ENCODE measurements around the gene SLC16A7.
A peak's percentile ranks its signal among the peaks of the same experiment; 100 is the strongest.

Gene SLC16A7

GRCh38 chr12:59828521-59828920, 232.7 kb downstream of the SLC16A7 start:
- H3K36me3 ChIP-seq (ENCODE audit: insufficient read depth, insufficient read length, low read length), result no peaks in the 10 kb centered on the region
- H3K4me3 ChIP-seq (ENCODE audit: insufficient read length, low read depth), result no peak overlapping the region
- no peak for TF ChIP-seq SUZ12 (IDR thresholded peaks at IDR 0.05; ENCODE audit: extremely low read depth, insufficient read depth, insufficient read length)
- no peak for TF ChIP-seq YY1 (IDR thresholded peaks at IDR 0.05; ENCODE audit: insufficient read depth, insufficient read length)
- TF ChIP-seq ZNF274 (IDR thresholded peaks at IDR 0.05; ENCODE audit: low read depth, low read length), result no peak
- no peaks in the 10 kb centered on the region for H3K4me1 ChIP-seq (ENCODE audit: insufficient read depth, insufficient read length)
- H3K9ac ChIP-seq (ENCODE audit: insufficient read length, low read depth), result no peak overlapping the region
- no peak for DNase-seq (ENCODE audit: low read depth, low spot score)
- no peaks in the 10 kb centered on the region for H3K9me3 ChIP-seq (ENCODE audit: insufficient read depth, low read length)
- no peaks in the 10 kb centered on the region for H3K27me3 ChIP-seq (ENCODE audit: insufficient read depth, insufficient read length)

GRCh38 chr12:59833408-59833807, 237.6 kb downstream of the SLC16A7 start:
- no peaks in the 10 kb centered on the region for H3K27me3 ChIP-seq (ENCODE audit: insufficient read depth, insufficient read length)

GRCh38 chr12:59834659-59835474, 239.0 kb downstream of the SLC16A7 start:
- H3K4me3 ChIP-seq (ENCODE audit: insufficient read length, low read depth), result no peak overlapping the region
- no peaks in the 10 kb centered on the region for H3K36me3 ChIP-seq (ENCODE audit: insufficient read depth, insufficient read length, low read length)
- H3K9me3 ChIP-seq (ENCODE audit: insufficient read depth, low read length), result no peaks in the 10 kb centered on the region
- H3K4me1 ChIP-seq (ENCODE audit: insufficient read depth, insufficient read length), result no peaks in the 10 kb centered on the region
- no peak overlapping the region for H3K9ac ChIP-seq (ENCODE audit: insufficient read length, low read depth)
- TF ChIP-seq ZNF274 (IDR thresholded peaks at IDR 0.05; ENCODE audit: low read depth, low read length) (no peak), SUZ12 (IDR thresholded peaks at IDR 0.05; ENCODE audit: extremely low read depth, insufficient read depth, insufficient read length) (no peak), YY1 (IDR thresholded peaks at IDR 0.05; ENCODE audit: insufficient read depth, insufficient read length) (no peak)
- DNase-seq (ENCODE audit: low read depth, low spot score), result peak; percentile 6
- H3K27me3 ChIP-seq (ENCODE audit: insufficient read depth, insufficient read length), result no peaks in the 10 kb centered on the region

More at GRCh38 chr12:59833408-59833807, 237.6 kb downstream of the SLC16A7 start:
- H3K36me3 ChIP-seq (ENCODE audit: insufficient read depth, insufficient read length, low read length), result no peaks in the 10 kb centered on the region
- H3K4me3 ChIP-seq (ENCODE audit: insufficient read length, low read depth), result no peak overlapping the region
- no peaks in the 10 kb centered on the region for H3K4me1 ChIP-seq (ENCODE audit: insufficient read depth, insufficient read length)
- no peak for DNase-seq (ENCODE audit: low read depth, low spot score)
- H3K9me3 ChIP-seq (ENCODE audit: insufficient read depth, low read length), result no peaks in the 10 kb centered on the region
- no peak overlapping the region for H3K9ac ChIP-seq (ENCODE audit: insufficient read length, low read depth)
- TF ChIP-seq ZNF274 (IDR thresholded peaks at IDR 0.05; ENCODE audit: low read depth, low read length), result no peak
